Stimulated activated CD4-positive, alpha-beta T cell treated with anti-CD3 and anti-CD28 coated beads, Interleukin-1b, Interleukin-23, amount 100 ng/mL, for 1 hour (primary cell): ENCODE data around the gene KAT6B.
"Not testable (repeated sequence)": the region's sequence is repeated elsewhere in the genome, so short reads cannot be mapped to it uniquely, and the experiment has no call there.

Source experiments
- DNase-seq, 2 donors: peaks; one replicate each; pipeline ENCODE4 v3.0.0-alpha.2; 2020; ENCODE audit warnings: low read depth in 2 of 2

The KAT6B gene

DNA sequence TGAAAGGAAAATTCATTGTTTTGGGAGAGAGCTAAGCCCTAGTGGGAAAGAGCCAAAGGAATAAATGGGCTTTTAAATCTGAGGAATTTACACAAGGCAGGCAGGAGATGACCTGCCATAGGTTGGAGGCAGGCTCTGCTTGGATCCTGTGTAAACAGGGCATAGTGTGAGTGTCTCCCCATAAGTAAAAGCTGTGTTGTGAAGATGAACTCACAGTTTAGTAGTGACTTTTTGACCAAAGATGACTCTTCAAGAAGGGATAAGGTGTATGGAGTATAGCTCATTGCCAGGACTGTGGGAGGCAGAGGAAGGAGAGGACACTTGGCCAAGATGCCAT lies 63.2 kb downstream of the KAT6B start:
- DNase-seq = no peak

DNA sequence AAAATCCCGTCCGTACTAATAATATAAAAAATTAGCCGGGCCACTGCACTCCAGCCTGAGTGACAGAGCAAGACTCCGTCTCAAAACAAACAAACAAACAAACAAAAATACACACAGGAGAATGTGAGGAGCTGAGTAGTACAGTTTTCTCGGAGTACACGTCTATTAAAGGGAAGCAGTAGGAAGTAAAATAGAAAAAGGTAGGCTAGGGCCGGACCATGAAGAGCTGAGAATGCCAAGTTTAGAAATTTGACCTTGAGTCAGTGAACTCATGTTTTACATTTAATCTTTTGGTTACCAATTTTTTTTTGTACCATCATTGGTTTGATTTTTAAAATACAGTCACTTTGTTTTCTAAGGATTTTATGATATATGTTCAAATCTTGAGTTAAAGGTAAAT lies 64.1 kb downstream of the KAT6B start:
- DNase-seq = no peak

- no peak for DNase-seq
Measured at GRCh38 chr10:74891053-74891452, 64.7 kb downstream of the KAT6B start.

- DNase-seq = no peak
Measured at GRCh38 chr10:74892839-74893238, 66.4 kb downstream of the KAT6B start.

- not testable (repeated sequence) for DNase-seq
Measured at GRCh38 chr10:74893329-74893728, 66.9 kb downstream of the KAT6B start.

GRCh38 chr10:74896788-74897527 lies 70.6 kb downstream of the KAT6B start:
- no peak for DNase-seq

DNA sequence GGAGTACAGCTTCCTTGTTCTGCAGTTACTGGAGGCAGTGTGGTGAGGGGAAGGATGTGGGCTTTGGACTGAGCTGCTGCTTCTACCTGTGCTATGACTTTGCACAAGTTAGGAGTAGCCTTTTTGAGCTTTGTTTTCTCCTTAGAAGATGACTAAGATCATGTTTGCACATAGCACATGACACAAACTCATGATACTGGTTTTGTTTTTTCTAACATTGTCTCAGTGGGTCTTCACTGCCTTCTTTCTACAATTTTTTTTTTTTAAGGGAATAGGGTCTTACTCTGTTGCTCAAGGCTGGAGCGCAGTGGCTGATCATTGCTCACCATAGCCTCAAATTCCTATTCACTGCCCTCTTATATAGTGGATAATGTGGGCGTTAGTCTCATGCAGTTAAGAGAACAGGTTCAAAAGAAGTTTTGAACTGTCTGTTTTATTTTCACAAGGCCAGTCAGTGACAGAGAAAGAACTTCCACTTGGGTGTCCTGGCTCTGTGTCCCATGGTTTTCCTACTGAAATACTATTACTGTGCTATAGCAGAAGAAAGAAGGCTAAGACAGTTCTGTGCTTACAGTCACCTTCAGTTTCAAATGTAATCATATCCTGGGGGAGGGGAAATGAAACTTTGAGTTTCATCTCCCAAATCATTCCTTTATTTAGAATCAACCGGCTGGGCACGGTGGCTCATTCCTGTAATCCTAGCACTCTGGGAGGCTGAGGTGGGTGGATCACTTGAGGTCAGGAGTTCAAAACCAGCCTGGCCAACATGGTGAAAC lies 72.0 kb downstream of the KAT6B start:
- no peak for DNase-seq

GRCh38 chr10:74900297-74900696 lies 73.9 kb downstream of the KAT6B start:
- no peak for DNase-seq

GRCh38 chr10:74901301-74901700 lies 74.9 kb downstream of the KAT6B start:
- DNase-seq = no peak

DNA sequence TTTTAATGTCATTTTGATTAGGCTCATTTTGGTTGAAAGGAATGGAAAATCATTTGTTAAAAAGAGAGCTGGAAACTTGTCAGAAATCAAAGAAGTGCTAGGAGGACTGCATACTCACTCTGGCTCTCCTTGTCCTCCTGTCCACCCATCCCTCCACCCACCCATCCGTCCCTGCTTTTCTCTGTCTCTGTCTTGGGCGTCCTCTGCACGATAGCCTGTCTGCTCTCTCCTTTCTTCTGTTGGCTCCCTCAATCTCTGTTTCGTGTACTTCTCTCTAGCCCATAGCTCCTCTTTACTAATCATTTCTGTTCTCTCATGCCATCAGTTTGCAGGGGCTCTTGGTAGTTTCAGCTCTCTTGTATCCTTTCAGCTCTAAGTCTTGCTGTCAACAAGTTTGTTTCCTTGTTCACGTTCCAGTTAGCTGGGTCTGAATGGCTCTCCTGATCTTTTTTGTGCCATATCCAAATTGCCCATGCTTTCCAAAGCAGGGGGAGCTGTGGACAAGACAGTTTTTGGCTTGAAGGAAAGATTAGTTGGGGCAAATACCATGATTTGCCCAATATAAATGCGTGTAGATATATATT lies 75.6 kb downstream of the KAT6B start:
- DNase-seq = no peak

DNA sequence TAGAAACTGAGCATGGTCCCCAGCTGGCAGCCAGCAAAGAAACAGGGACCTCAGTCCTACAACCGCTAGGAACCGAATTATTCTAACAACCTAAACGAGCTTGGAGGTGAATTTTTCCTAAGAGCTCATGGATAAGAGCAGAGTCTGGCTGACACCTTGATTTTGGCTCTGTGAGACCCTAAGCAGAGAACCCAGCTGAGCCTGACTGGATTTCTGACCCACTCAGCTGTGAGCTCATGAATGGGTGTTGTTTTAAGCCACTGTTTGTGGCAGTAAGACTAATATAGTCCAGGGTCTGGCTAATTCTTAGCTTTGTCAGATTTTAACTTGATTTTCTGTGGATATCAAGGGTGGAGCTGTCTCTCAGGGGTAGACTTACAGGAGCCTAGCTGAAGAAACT lies 77.1 kb downstream of the KAT6B start:
- no peak for DNase-seq

DNA sequence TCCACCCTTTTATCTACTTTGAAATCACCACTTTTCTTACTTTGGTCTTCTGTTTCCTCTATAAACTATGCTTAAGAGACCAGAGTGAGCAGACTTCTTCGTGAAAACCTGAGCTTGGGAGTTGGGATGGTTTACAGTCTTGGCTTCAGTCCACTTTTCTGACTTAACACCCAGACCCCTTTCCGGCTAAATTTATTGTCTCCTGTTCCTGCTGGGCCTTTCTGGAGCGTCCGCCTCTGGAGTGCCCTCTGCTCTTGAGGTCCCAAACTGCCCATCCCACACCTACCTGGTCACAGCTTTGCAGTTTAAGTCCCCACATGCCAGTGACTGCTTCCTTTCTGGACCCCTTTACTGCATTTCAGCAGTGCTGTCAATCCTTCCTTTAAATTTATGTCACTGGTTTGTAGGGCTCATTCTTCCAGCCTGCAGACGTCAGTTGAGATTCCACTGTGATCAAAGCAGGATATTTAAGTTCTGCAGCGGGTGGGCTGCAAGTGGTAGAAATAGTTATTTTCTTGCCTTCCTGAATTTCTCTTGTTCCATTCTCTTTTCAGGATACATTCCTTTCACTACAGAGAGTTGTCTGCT lies 80.3 kb downstream of the KAT6B start:
- no peak for DNase-seq

- DNase-seq = no peak
Measured at GRCh38 chr10:74909670-74910069, 83.3 kb downstream of the KAT6B start.

DNA sequence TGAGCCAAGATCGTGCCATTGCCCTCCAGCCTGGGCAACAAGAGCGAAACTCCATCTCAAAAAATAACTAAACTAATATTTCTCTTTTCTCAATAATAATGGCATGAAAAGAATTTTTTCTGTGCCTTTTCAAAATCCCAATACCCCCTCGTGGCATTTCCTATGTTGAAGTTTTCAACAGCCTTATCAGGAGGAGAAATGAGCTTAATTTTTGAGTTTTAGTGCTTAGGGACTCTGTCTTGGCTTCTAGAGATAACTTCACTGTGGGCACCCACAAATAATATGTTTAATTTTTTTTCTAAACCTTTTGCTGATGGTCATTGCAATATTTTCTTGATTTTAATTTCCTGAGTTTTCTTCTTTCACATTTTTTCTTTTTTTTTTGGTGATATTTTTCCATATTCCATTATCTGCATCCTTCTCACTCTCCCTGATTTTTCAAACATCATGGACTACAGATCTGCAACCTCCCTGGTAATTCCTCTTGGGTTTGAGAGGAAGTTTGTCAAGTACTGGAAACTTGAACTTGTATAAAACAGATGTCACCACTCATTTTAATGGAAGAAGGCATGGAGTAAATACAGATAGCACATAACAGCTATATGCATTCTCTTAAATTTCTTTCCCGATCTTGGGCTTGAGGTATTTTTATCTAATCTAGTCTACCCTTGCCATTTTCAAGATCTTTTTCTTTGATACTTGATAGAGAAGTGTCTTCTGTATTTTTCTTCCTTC lies 84.0 kb downstream of the KAT6B start:
- no peak for DNase-seq

DNA sequence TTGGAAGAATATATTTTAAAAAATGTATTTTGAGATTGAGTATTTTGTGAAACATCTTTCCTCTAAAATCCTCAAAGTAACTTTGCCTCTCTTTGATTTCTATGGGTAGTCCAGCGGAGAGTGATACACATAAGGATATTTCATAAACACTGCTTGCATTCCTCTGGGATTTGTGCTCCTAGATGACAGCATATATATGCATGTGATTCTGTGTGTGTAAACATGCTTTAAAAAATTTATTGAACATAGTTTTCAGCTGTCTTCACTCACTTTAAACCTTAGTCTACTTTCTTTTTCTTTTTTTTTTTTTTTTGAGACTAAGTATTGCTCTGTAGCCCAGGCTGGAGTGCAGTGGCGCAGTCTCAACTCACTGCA lies 84.6 kb downstream of the KAT6B start:
- DNase-seq = no peak

DNA sequence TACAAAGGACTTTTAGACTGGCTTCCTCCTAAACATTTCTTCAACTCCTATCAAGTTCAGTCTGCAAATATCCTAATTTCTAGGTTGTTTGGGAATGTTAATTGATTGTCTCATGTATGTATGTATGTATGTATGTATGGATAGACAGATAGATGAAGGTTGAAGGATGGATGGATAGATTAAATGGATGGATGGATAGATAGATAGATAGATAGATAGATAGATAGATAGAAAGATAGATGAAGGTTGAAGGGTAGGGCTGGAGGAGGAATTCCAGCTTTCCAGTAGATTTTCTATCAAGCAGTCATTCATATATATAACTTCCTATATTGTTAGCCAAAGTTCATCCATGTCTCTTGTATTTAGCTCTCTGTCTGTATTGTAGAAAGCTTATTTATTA lies 85.8 kb downstream of the KAT6B start:
- no peak for DNase-seq

DNA sequence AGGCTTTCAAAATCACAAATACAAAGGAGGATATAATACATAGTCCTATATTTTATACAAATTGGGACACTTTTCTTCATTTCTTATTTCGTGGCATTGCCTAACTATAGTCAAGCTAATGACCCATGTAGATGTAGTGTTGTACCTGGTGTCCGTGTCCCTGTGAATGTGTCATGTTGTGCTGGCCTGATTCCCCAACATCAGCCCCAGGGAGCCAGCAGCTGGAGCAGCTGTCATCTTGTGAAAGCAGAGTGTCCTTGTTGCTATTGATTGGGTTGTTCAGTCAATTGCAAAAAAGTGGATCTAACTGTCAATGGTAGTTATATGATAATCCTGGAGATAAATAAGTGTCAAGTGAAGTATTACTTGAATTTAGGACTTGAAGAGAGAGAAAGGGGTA lies 86.3 kb downstream of the KAT6B start:
- no peak for DNase-seq

DNA sequence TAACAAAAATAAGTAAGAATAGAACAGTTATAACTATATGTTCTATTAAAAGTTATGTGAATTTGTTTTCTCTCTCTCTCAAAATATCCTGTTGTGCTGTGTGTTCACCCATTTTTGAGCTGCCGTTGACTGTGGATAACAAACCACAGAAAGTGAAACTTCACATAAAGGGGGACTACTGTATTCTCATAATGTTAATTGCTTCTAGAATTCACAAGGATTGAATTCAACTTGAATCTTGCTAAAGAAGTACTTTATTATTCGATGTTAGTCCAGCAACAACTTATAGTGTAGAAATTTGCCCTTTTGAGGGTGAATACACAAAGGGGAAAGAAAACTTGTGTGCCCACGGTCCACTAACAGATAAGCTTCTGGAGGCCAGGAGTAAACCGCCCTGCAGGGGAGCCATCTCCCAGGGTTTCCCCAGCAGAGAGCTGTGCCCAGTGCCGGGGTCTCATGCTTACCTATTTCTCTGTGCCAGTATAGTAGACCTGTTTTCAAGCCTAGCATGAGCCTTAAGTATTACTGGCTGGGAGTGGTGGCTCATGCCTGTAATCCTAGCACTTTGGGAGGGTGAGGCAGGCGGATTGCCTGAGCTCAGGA lies 87.1 kb downstream of the KAT6B start:
- DNase-seq = no peak

DNA sequence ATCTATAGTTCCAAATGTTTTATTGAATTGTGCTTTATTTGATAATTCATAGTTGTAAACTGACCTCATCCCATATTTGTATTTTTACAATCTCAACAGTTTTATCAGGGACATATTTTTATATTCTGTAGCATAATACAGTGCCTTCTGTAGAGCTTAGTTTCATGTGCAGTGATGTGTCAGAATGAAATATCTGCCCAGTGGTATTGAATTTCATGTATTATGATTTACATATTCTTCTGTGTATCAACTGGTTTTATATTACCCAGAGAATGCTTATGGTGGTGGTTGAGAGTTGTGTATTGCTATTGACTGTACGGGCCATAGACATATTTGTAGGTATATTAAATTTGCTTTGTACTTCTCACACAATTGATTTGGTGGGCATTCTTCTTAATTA lies 89.9 kb downstream of the KAT6B start:
- no peak for DNase-seq

- no peak for DNase-seq
Measured at GRCh38 chr10:74917481-74918077, 91.2 kb downstream of the KAT6B start.

GRCh38 chr10:74919671-74920070 lies 93.3 kb downstream of the KAT6B start:
- no peak for DNase-seq
